HEK293T (cell line): Measurements from ENCODE around the gene OPCML.

ENCODE experiments used
- CTCF ChIA-PET: fragments of 350-600 bp; formaldehyde crosslinking; extraction: SDS; loops from one replicate; lab custom pipeline; 2021; ENCODE audit warnings: antibody characterized with exemption, inconsistent platforms; lab: Yijun Ruan, JAX
- POLR2A ChIA-PET: fragments of 350-600 bp; formaldehyde crosslinking; extraction: SDS; loops from one replicate; lab custom pipeline; 2020; ENCODE audit warnings: antibody characterized with exemption, inconsistent platforms; lab: Yijun Ruan, JAX
- DNase-seq: peaks from one replicate; pipeline ENCODE4 v3.0.0; 2012; ENCODE audit warnings: mixed read lengths; ENCODE audit errors: extremely low spot score
- ARNT ChIP-seq: fragments of 450-650 bp; IDR thresholded peaks from 2 replicates; pipeline ENCODE4 v1.6.1; 2017; ENCODE audit warnings: mild to moderate bottlenecking
- BHLHE40 ChIP-seq: fragments of 450-650 bp; IDR thresholded peaks from 2 replicates; pipeline ENCODE4 v1.6.1; 2016; ENCODE audit warnings: mild to moderate bottlenecking, moderate library complexity, borderline replicate concordance
- CTBP1 ChIP-seq: fragments of 450-650 bp; IDR thresholded peaks from 2 replicates; pipeline ENCODE4 v1.6.1; 2016; ENCODE audit warnings: borderline replicate concordance
- ELF4 ChIP-seq: fragments of 450-650 bp; IDR thresholded peaks from 2 replicates; pipeline ENCODE4 v1.6.1; 2017; ENCODE audit warnings: antibody characterized with exemption
- FOXA1 ChIP-seq: fragments of 450-650 bp; IDR thresholded peaks from 2 replicates; pipeline ENCODE4 v1.6.1; 2016; ENCODE audit warnings: mild to moderate bottlenecking
- FOXK2 ChIP-seq: fragments of 450-650 bp; IDR thresholded peaks from 2 replicates; pipeline ENCODE4 v1.6.1; 2016; ENCODE audit warnings: mild to moderate bottlenecking
- FOXM1 ChIP-seq: fragments of 450-650 bp; IDR thresholded peaks from 2 replicates; pipeline ENCODE4 v1.6.1; 2017; ENCODE audit warnings: mild to moderate bottlenecking, borderline replicate concordance
- HDGF ChIP-seq: fragments of 450-650 bp; IDR thresholded peaks from 2 replicates; pipeline ENCODE4 v1.6.1; 2017; ENCODE audit warnings: antibody characterized with exemption, borderline replicate concordance
- L3MBTL2 ChIP-seq: fragments of 450-650 bp; conservative IDR thresholded peaks from 2 replicates; pipeline ENCODE4 v1.6.1; 2016; ENCODE audit warnings: mild to moderate bottlenecking
- LEF1 ChIP-seq: fragments of 450-650 bp; IDR thresholded peaks from 2 replicates; pipeline ENCODE4 v1.6.1; 2017; ENCODE audit warnings: mild to moderate bottlenecking, borderline replicate concordance
- NFRKB ChIP-seq: fragments of 450-650 bp; IDR thresholded peaks from 2 replicates; pipeline ENCODE4 v1.6.1; 2016; ENCODE audit warnings: mild to moderate bottlenecking, moderate library complexity
- SP1 ChIP-seq: fragments of 450-650 bp; IDR thresholded peaks from 2 replicates; pipeline ENCODE4 v1.6.1; 2017
- SUZ12 ChIP-seq: fragments of 450-650 bp; IDR thresholded peaks from 2 replicates; pipeline ENCODE4 v1.6.1; 2016; ENCODE audit warnings: mild to moderate bottlenecking
- TARDBP ChIP-seq: fragments of 450-650 bp; IDR thresholded peaks from 2 replicates; pipeline ENCODE4 v1.6.1; 2016
- ZNF384 ChIP-seq: fragments of 450-650 bp; IDR thresholded peaks from 2 replicates; pipeline ENCODE4 v1.6.1; 2016
- TF ChIP-seq, protein P1 (sequence below): fragments of 450-650 bp; IDR thresholded peaks from 2 replicates; pipeline ENCODE4 v1.6.1; 2016

The OPCML gene

DNA sequence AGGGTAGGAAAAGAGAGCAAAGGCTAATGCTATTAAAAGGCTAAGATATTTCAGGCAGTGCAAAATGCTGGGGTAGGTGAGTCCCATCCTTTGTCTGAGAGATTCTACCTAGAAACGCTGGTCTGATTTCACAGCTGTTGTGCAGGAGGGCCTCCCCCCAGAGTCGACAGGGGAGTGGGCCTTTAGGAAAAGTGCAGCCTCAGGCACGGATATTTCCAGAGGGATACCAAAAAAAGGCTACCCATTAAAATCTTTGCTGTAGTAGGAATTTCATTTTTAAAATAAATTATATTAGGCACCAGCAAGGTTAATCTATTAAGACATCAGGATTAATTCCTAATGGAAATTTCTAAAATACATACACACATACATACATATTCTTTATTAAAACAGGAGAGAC lies 280.5 kb downstream of the OPCML start:
- ChIA-PET CTCF (no interaction called here), POLR2A (no interaction called here)
- DNase-seq, result no peak
- TF ChIP-seq CTBP1 (no peak), FOXK2 (no peak), ARNT (no peak), FOXA1 (no peak), NFRKB (no peak), BHLHE40 (no peak), SUZ12 (no peak), ELF4 (no peak), TARDBP (no peak)
- TF ChIP-seq, protein P1, sequence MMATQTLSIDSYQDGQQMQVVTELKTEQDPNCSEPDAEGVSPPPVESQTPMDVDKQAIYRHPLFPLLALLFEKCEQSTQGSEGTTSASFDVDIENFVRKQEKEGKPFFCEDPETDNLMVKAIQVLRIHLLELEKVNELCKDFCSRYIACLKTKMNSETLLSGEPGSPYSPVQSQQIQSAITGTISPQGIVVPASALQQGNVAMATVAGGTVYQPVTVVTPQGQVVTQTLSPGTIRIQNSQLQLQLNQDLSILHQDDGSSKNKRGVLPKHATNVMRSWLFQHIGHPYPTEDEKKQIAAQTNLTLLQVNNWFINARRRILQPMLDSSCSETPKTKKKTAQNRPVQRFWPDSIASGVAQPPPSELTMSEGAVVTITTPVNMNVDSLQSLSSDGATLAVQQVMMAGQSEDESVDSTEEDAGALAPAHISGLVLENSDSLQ, result no peak

DNA sequence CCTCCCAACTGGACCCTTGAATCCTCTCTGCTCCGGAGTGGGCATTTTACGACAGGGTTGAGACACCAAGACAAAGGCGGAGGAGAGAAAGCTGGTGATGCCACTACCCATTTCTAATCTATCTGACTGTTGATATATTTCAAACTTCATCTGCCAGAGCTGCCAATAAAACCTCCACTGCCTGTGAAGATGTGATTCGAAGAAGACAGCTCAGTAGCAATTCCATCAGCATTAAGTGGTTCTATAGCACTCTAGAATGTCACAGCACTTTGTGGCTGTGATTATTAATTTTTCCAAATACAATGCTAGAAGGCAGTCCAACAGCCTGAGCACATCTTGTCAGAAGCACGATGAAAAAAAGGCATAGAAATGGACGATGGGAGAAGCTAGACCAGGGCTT lies 282.8 kb downstream of the OPCML start:
- ChIA-PET POLR2A (no interaction called here), CTCF (no interaction called here)
- DNase-seq, result no peak
- TF ChIP-seq FOXM1 (no peak), FOXK2 (no peak), ARNT (no peak), BHLHE40 (no peak), SUZ12 (no peak), CTBP1 (no peak), TARDBP (no peak), NFRKB (no peak), HDGF (no peak), LEF1 (no peak), ELF4 (no peak), FOXA1 (no peak), ZNF384 (no peak), L3MBTL2 (no peak), SP1 (no peak)
- TF ChIP-seq, protein P1, result no peak

DNA sequence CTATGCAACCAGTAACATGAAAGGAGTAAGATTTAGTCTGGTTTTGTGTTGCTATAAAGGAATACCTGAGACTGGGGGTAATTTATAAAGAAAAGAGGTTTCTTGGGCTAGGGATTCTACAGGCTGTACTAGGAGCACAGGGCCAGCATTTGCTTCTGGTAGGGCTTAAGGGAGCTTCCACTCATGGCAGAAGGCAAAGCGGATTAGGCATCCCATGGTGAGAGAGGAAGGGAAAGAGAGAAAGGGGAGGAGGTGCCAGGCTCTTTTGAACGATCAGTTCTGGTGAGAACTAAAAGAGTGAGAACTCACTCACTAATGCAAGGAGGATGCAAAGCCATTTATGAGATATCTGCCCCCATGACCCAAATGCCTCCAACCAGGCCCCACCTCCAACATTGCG lies 283.2 kb downstream of the OPCML start:
- no peak for DNase-seq
- ChIA-PET CTCF (no interaction called here), POLR2A (no interaction called here)
- no peak for TF ChIP-seq BHLHE40
- no peak for TF ChIP-seq FOXM1
- no peak for TF ChIP-seq FOXK2
- no peak for TF ChIP-seq FOXA1
- TF ChIP-seq L3MBTL2, result no peak
- TF ChIP-seq, protein P1, result no peak
- no peak for TF ChIP-seq SP1
- TF ChIP-seq NFRKB, result no peak

DNA sequence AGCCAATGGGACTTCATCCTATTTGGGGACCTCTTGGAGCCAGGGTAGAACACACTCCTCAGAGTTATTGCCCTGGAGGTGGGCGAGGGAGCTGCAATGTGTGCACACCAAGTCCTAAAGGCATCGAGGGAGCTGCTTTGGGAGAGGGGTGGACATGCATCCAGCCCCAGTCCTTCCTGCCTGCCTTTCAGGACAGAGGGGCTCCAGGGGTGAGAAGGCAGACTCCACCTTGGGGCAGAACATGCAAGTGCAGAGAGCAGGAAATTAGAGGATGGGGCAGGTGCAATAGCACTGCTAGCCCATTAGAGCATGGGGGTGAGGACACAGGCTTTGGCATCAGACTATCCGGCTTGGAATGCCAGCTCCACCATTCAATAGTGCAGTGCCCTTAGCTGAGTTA lies 288.5 kb downstream of the OPCML start:
- ChIA-PET POLR2A (no interaction called here), CTCF (no interaction called here)
- TF ChIP-seq ARNT (no peak), SUZ12 (no peak), SP1 (no peak), TARDBP (no peak), L3MBTL2 (no peak), FOXK2 (no peak), ZNF384 (no peak), ELF4 (no peak), HDGF (no peak), CTBP1 (no peak), LEF1 (no peak), FOXM1 (no peak)
- TF ChIP-seq, protein P1, result no peak
- no peak for DNase-seq

DNA sequence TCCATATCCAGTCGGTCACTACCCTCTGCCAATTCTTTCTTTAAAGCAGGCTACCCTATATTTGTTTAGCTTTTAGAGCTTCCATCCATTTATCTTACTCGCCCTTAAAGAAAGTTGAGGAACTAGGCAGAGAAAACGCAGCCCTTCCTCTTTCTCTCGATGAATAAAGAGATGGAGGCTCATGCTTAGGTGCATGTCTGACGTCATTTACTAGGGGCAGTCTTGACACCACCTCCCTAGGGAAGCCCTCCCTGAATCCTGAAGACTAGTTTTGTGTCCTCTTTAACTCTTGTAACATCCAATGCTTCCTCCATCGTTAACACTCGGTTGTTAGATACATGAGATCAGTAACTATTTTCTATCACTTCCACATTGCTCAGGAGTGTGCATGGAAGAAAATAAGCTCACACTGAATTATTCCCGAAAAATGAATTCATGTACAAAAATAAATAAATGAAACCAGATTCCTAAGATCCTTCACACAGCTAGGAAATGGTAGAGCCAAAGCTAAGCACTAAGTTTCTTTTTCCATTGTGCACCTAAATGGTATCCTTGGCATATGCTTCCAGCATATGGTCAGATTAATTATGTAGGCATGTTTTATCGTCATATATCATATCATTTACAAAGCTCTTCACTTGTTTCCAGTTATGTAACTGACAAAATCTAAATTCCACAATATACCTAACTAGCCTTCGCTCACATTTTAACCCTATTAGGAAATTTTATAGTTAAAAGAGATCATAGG lies 291.2 kb downstream of the OPCML start:
- TF ChIP-seq SP1 (no peak), ZNF384 (no peak), ARNT (no peak), HDGF (no peak), FOXK2 (no peak), SUZ12 (no peak), LEF1 (no peak), NFRKB (no peak), ELF4 (no peak), FOXM1 (no peak), FOXA1 (no peak), CTBP1 (no peak), L3MBTL2 (no peak), BHLHE40 (no peak), TARDBP (no peak)
- TF ChIP-seq, protein P1, result no peak
- CTCF ChIA-PET, result no interaction called here
- POLR2A ChIA-PET, result no interaction called here
- no peak for DNase-seq
